HG02678 (cell line): ENCODE results near the gene FKBP2.

ENCODE experiments used
- ATAC-seq: cut with Tn5 transposase; IDR thresholded peaks from one replicate; pipeline ENCODE4 v1.9.1; 2021; ENCODE audit warnings: mild to moderate bottlenecking, moderate library complexity; ENCODE audit not compliant: unreplicated experiment

The FKBP2 gene

DNA sequence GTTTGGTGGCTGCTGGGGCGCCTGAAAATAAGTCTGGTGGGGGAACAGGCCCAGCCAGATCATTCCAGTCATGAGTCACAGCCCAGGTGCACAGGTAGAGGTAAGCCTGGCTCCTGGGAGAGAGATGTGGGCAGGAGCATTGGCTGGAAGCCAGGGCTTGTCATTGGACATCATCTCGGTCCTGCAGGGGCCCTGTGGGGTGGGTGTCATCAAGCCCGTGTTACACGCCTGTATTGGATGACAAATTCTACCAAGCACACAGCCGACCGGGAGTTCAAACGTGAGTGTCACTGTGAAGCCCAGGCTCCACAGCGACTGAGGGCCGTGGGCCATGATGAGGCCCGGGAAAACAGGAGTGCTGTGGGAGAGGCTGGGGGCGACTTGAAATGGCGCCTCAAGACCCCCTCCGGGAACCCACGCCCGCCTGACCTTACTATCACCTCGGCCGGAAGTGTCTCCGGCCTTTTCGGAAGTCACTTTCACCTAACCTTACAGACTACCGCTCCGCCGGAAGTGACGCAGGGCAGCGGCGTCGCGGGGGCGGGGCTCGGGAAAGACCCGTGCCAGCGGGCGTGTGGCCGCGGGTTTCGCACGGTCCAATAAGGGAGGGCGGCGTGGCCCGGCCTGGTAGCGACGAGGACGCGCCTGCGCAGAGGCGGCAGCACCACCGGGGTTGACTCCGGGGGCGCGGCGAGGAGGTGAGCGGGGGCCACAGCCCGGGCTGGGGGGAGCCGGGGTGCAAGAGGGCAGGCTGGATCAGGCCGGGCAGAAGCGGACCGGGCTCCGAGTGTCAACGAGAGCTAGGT, at the start of gene FKBP2:
Gene FKBP2, plus strand, starts transcription at position 661 of the 806 bp plus-strand sequence. CDS start 1,293 bp downstream, outside the sequence.
- peak; percentile 52 for ATAC-seq

DNA sequence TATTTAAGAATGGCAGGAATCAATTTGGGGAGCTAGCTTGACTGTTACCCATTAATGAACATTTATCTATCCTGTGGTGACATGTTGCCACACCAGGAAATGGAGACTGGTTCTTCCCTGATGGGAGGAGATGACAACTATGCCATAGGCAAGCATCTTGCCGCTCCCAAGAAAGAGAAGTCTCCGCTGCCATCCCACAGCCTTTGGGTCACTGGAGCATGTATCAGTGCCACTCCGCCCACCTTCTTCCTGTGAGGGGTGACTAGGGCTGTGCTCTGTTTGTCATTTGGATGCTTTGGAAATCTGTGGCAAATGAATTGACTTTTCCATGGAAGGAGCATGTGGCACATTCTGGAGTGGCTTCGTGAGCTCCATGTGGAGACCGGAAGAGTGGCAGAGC, 48.5 kb upstream of the FKBP2 start:
- ATAC-seq: no peak

DNA sequence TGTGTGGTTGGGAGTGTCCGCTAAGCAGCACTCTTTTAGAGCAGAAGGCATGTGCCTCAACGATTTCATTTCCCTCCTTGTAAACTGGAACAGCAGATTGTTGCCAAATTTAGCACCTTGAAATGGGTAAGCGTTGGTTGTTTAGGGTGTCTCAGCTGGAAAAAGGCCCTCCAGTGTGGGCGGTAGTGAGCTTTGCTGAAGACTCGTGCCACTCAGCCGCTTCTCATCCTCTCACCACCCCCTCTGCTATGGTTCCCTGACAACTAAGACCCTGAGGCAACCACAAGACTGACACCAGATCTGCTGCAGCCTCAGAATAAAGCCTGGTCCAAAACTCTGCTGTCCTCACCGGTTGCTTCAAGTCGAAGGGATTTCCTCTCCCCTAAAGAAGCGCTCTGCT, 44.3 kb upstream of the FKBP2 start:
- no peak for ATAC-seq

DNA sequence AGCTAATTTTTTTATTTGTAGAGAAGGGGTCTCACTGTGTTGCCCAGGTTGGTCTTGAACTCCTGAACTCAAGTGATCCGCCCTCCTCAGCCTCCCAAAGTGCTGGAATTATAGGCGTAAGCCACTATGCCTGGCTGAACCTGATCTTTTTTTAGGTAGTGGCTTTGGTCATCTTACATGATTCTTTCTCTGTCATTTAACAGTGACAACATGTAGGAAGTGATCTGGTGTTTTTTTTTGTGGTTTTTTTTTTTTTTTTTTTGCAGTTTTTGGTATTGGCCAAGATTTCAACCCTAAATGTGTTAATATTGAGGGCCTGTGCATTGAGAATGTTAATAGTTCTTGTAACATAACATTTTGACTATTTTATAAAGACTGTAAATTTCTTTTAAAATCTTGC, 42.4 kb upstream of the FKBP2 start:
- no peak for ATAC-seq

DNA sequence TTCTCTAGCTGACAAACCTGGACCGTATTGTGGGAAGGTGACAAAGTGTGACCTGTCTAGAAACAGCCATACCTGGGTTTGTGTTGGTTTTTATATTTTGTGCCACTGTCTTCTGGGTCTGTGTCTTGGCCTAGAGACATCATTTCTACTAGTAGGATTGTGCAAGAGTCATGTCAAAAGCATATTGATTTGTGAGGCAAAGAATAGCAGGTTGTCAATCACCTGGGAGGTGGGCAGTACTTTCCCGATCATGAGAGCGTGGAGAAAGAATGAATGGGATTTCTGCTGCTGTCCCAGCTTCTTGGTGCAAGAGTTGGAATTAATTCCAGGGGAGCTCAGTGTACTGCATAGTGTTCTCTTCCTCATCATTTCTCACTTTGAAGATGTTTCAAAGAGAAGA, 39.4 kb upstream of the FKBP2 start:
- no peak for ATAC-seq

DNA sequence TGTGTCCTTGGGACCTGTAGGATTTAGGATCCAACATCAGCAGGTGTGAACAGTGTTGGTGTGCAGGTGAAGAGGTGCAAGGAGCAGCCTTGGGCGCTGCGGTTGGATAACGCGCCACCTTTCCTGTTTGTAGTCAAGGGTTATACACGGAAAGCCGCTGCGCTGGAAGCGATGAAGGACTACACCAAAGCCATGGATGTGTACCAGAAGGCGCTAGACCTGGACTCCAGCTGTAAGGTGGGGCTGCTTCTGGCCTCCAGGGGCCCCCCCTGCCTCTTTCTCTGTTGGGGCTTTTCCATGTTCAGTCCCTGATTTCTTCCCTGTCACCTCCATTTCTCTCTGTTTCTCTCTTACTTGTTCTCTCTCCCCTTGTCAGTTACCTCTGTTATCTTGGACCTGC, 37.9 kb upstream of the FKBP2 start:
- ATAC-seq: no peak

DNA sequence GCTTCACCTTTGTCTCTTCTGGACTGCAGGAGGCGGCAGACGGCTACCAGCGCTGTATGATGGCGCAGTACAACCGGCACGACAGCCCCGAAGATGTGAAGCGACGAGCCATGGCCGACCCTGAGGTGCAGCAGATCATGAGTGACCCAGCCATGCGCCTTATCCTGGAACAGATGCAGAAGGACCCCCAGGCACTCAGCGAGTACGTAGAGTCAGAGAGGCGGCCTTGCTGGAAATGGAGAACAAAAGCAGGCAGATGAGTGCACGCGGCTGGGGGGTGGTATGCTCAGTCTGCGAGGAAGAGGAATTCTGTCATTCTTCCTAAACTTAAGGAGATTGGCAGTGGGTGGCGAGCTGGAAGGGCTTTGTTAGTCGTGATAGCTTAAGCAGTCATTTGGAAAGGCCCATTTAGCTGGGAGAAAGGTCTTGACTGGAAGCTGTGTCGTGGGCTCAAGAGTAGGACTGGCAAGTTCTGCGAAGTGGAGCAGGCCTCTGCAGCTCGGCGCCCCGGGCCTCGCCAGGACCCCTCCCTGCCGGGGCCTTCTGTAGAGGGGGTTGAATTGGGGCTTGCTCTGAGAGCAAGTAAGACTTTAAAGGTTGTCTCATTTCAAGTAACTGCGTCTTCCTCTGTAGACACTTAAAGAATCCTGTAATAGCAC, 37.3 kb upstream of the FKBP2 start:
- ATAC-seq: no peak

DNA sequence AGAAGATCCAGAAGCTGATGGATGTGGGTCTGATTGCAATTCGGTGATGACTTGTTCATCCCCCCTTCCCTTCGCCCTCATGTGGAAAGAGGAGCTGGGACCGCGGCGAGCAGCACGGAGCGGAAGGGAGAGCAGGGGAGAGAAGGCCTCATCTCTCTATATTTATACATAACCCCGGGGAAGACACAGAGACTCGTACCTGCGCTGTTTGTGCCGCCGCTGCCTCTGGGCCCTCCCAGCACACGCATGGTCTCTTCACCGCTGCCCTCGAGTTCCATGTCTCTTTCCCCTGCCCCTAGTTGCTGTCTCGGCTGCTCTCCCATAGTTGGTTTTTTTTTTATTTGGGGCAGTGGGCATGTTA, 36.8 kb upstream of the FKBP2 start:
- no peak for ATAC-seq

DNA sequence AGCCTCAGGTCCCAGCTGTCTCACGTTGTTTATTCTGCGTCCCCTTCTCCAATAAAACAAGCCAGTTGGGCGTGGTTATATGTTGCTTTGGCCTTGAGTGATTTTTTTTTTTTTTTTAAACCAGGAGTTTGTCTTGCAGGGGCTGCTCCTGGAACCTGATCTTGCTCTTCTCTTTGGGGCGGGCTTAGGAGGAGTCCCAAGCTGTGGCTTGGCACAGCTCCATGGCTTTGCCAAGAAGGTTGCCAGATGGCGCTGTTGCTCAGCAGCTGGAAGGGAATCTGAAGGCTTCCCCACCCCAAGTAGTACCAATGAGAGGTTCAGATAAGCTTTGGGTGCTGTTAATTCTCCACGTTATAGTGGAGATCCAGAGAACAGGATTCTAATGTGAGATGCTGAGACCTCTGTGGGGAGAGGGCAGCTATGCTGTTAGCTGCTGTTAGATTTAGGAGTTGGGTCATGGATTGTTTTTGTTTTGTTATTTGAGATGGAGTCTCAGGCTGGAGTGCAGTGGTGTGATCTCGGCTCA, 36.4 kb upstream of the FKBP2 start:
- ATAC-seq: no peak

DNA sequence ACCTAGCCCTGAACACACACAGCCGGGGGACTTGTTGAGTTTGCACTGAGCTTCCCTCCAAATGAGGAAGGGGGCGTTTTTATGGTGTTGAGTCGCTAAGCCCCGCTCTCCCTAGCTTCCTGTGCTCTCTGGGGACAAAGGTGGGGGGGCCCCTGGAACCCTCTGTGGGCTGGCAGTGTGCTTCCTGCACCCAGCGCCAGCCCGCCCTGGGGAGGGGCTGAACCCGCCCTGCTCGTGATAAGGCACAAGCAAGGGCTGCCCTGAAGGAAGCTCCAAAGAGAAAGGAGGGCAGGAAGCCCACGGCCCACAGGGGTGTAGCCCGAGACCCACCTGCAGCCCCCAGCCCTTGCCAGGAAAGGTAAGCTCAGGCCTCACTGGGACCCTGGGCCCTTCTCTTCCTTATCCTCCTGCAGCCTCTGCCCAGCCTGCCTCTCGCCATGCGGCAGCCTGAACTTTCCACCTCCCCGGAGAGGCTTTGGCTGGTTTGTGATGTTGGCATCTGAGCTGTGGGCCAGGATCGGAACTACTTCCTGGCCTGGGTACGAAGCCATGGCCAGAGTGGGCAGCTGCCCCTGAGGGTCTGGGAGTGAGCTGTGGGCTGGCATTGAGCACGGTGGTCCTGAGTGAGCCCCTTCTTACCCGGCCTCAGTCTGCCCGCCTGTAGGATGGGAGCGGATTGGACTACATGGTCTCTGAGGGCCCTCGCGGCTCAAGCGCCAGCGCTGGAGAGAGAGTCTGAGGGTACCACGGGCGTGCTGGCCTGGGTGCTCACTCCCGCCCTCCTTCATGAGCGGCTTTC, 34.2 kb upstream of the FKBP2 start, which contains the start of gene FERMT3:
Gene FERMT3, plus strand, starts transcription at position 265 of the 799 bp plus-strand sequence. CDS start 644 bp downstream, outside the sequence.
- ATAC-seq: peak; percentile 44

DNA sequence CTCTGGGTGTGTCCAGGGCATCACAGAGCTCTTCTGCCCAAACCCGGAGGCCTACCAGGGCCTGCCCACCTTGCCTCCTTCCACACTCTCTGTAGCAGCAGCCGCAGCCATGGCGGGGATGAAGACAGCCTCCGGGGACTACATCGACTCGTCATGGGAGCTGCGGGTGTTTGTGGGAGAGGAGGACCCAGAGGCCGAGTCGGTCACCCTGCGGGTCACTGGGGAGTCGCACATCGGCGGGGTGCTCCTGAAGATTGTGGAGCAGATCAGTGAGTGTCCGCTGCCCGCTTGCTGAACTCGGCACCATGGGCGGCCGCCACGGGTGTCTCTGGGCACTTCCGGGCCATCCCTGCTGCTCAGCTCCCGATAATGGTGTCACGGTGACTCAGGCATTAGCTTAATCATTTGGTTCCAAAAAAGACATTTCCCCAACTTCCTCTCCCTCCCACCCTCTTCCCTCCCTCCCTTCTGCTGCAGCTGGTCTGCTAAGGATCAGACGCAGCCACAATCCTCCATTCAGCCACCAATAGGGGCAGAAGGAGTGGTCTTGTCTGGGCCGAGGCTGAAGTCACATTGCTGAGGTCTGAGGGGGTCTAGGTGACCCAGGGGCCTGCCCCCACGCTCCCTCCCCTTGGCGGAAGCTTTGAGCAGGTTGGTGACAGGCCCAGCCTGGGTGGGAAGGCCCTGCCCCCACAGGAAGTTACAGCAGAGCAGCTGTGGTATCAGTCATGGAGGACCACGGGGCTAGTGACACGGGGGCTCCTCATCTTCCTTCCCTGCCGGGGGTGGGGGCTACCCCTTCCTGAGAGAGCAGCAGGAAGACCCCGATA, 33.4 kb upstream of the FKBP2 start:
- ATAC-seq: peak; percentile 57

DNA sequence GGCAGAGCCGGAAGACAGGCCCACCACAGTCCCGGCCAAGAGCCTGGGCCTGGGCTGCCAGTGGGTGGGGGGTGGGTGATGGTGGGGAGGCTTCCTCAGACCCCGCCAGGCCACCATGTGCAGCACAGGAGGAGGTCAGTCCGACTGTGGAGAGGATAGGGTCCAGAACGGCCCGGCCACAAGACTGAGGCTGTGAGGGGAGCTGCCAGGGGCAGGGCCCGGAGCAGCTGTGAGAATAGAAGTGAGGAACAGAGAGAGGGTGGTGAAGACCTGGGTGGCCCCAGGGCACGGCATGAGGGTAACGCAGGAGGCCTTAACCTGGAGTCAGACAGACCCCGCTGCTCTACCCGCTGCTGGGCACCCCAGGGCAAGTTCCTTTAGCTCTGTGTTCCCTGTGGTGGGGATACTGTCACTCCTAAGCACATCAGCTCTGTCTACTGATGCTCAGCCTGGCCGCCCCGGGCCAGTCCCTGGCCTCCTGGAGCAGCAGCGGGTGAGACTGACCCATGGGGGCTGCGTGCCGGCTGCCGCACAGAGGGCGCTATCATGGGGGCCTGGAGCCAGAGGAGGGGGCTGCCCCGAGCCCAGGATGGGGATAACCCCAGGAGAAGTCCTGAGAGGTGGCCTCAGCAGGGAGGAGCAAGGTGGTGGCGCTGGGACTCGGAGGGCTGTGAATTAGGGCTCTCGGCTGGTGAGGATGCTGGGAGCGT, 32.7 kb upstream of the FKBP2 start:
- ATAC-seq: no peak

DNA sequence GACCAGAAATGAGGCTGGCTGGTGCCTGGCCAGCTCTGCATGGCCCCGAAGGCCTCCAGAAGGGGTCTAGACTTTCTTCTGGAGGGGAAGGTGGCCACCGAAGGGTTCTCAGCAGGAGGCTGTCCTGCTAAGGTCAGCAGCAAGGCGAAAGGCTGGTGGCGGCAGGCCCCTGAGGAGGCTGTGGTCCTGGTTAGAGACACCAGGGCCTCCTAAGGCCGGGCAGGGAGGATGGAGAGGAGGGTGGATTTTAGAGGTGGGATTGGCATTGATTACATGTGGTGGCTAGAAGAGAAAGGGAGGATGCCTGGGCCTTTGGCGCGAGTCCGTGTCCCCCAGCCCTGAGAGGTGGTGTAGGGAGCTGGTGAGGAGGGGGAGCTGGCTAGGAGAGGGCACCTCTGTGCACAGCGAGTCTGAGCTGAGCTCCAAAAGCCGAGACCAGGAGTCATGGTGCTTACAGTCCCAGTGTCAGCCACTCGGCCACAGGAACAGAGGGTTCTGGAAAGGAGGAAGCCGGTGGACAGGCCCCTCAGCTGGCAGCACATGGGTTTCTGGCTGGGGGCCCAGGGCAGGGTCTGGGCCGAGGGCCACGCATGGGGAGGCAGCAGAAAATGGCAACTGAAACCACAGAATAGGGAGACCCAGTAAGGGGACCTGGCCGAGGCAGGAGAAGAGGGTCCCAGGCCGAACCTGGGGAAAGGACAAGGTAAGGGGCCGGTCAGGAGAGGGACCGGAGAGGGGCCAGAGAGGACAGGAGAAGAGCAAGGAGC, 31.9 kb upstream of the FKBP2 start:
- ATAC-seq: no peak

DNA sequence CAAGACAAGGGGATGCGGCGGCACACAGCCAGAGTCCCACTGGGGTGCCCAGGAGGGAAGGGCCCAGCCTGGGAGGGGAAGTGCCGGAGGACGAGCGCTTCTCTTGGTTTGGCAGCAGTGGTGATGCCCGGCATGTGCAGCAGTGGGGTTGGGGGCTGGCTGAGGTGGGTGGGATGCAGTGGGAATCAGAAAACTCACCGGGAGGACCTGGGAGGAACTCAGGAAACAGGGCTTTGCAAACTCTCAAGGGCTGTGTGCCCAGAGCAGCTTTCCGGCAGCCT, 31.4 kb upstream of the FKBP2 start:
- no peak for ATAC-seq

DNA sequence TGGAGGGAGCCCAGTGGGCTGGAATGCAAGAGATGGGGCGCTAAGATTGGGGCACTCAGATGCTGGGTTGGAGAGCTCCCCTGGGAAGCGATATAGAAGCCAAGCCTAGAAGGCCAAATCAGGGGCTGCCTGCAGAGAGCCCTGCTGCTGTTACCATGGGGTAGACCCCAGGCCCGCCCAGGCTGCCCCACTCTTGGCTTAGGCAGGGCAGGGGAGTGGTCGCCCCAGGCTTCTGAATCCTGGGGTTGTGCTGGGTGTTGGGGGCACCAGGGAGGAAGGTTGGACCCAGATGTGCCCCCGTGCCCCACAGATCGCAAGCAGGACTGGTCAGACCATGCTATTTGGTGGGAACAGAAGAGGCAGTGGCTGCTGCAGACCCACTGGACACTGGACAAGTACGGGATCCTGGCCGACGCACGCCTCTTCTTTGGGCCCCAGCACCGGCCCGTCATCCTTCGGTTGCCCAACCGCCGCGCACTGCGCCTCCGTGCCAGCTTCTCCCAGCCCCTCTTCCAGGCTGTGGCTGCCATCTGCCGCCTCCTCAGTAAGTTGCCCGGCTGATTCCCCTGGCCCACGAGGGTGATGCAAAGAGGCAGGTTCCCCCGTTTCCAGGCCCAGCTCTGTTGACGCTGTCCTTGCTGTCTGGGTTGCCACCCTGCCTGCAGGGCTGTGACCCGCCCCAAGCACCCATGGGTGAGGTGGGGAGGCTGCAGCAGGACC, 30.4 kb upstream of the FKBP2 start:
- no peak for ATAC-seq

DNA sequence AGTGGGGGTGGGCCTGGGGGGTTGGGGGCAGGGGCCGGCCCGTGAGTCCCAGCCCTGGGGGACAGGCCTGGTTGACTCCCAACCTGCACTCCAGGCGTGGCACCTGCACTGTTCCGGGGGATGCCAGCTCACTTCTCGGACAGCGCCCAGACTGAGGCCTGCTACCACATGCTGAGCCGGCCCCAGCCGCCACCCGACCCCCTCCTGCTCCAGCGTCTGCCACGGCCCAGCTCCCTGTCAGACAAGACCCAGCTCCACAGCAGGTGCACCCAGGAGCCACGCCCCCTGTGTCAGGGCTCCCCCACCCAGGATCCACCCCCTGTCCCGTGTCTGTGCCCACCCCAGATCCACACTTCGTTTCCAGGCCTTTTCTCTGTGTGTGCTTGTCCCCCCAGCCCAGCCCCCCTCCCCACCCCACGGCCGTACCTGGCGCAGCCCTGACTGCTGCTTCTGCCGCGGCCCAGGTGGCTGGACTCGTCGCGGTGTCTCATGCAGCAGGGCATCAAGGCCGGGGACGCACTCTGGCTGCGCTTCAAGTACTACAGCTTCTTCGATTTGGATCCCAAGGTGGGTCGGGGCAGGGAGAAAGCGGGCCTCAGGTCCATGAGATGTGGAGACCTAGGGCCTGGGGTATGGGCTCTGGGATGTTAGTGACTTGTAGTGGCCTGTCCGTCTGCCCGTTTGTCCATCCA, 29.6 kb upstream of the FKBP2 start:
- no peak for ATAC-seq

DNA sequence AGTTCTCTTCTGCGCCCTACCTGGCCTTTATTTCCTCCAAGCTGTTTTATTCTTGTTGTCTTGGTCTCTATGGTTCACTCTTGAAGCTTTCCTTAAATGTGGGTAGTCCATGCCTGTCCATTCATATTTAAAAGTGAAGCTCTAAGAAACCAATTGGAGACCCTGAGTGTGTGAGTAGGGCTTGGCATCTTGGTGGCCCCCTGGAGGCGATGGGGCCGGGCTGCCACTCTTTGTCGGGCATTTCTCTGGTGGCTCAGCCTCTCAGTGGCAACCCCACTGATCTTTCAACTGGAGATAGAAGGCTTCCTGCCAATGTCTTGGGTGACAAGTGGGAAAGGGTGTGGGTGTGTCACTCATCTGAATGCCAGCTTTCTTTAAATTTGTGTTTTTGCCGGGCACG, 24.0 kb upstream of the FKBP2 start:
- ATAC-seq: no peak
